ENCODE data around the gene ANTXR1. TPM values are rescaled to one million over a fixed set of nuclear protein-coding genes. Genes with fewer than 3 reads are reported as not detected.

Gene ANTXR1
- total and polyA plus RNA-seq, 9 of the 15 experiments (the other 6 are each of a cell fraction or from before 2014, with no cell fraction given): 0.07 to 1.00 (median 0.54) TPM

DNA sequence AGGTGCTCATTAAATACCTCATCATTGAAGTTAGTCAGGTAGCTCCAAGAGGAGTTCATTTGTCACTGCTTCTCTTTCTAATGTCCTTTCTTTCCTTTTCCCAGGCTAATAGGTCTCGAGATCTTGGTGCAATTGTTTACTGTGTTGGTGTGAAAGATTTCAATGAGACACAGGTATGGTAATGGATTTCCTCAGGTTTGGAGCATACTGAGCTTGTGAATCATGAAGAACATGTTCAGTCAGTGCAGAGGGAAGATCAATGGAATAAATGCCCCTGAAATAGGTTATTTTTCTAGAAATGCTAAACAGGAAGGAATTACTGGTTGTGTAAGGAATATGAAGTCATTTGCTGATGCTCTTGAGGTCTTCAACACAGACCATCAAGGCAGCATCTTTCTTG lies 62.5 kb downstream of the ANTXR1 start:
- no peak for ATAC-seq
- Histone ChIP-seq H3K79me2 (ENCODE audit: control insufficient read depth, insufficient read depth, low read length) (no peaks in the 10 kb centered on the region), H3K9me1 (ENCODE audit: control insufficient read depth, insufficient read depth, low read length) (no peaks in the 10 kb centered on the region), H4K20me1 (replicated peaks; ENCODE audit: control insufficient read depth, insufficient read depth, low read length) (0 out of 2 replicates have a peak, but pooled peaks cover 3% of the 10 kb centered on the region), H3K27me3 (ENCODE audit: control insufficient read depth in 2 of 2, insufficient read depth in 2 of 2, low read length in 2 of 2) (peaks cover 5 to 13% of the 10 kb centered on the region in 2 experiments; a peak in 3 of 5 replicates), H3K4me3 (no peak overlapping the region), H2AFZ (ENCODE audit: low read depth, low read length) (no peak overlapping the region), H3K4me2 (ENCODE audit: insufficient read depth, low read length) (no peak overlapping the region), H3K4me1 (replicated peaks in 1 of 2; ENCODE audit: control insufficient read depth in 2 of 2, insufficient read depth in 2 of 2, low read length in 2 of 2) (no peaks in the 10 kb centered on the region), H3K9me3 (replicated peaks; ENCODE audit: control insufficient read depth, insufficient read depth, low read depth, low read length) (no peaks in the 10 kb centered on the region), H3K27ac (ENCODE audit: extremely low read depth, low read depth, low read length) (no peak overlapping the region), H3K36me3 (ENCODE audit: control insufficient read depth, insufficient read depth, low read length) (no peaks in the 10 kb centered on the region), H3K9ac (ENCODE audit: insufficient read depth in 1 of 2, low read depth in 2 of 2, low read length in 2 of 2) (no peak overlapping the region)
- TF ChIP-seq, protein P1, sequence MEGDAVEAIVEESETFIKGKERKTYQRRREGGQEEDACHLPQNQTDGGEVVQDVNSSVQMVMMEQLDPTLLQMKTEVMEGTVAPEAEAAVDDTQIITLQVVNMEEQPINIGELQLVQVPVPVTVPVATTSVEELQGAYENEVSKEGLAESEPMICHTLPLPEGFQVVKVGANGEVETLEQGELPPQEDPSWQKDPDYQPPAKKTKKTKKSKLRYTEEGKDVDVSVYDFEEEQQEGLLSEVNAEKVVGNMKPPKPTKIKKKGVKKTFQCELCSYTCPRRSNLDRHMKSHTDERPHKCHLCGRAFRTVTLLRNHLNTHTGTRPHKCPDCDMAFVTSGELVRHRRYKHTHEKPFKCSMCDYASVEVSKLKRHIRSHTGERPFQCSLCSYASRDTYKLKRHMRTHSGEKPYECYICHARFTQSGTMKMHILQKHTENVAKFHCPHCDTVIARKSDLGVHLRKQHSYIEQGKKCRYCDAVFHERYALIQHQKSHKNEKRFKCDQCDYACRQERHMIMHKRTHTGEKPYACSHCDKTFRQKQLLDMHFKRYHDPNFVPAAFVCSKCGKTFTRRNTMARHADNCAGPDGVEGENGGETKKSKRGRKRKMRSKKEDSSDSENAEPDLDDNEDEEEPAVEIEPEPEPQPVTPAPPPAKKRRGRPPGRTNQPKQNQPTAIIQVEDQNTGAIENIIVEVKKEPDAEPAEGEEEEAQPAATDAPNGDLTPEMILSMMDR (IDR thresholded peaks at IDR 0.05 in 2 of 3, conservative IDR thresholded peaks at IDR 0.05 in 1 of 3; ENCODE audit: insufficient read depth in 2 of 3, low read depth in 1 of 3, low read length in 3 of 3): no peak
- TF ChIP-seq POLR2G (IDR thresholded peaks at IDR 0.05; ENCODE audit: low read depth, low read length) (no peak), PPARD (CRISPR knock-in tag; IDR thresholded peaks at IDR 0.05) (no peak), C11orf30 (IDR thresholded peaks at IDR 0.05; ENCODE audit: low read depth) (no peak), ELF2 (CRISPR knock-in tag; IDR thresholded peaks at IDR 0.05) (no peak), RBM22 (IDR thresholded peaks at IDR 0.05; ENCODE audit: low read depth, low read length, poor library complexity, severe bottlenecking) (no peak), ASH1L (IDR thresholded peaks at IDR 0.05; ENCODE audit: borderline replicate concordance, low read depth, partially characterized antibody) (no peak), GTF2E2 (tag; IDR thresholded peaks at IDR 0.05) (no peak), ZSCAN32 (CRISPR knock-in tag; IDR thresholded peaks at IDR 0.05) (no peak)
- TF ChIP-seq, protein P2, sequence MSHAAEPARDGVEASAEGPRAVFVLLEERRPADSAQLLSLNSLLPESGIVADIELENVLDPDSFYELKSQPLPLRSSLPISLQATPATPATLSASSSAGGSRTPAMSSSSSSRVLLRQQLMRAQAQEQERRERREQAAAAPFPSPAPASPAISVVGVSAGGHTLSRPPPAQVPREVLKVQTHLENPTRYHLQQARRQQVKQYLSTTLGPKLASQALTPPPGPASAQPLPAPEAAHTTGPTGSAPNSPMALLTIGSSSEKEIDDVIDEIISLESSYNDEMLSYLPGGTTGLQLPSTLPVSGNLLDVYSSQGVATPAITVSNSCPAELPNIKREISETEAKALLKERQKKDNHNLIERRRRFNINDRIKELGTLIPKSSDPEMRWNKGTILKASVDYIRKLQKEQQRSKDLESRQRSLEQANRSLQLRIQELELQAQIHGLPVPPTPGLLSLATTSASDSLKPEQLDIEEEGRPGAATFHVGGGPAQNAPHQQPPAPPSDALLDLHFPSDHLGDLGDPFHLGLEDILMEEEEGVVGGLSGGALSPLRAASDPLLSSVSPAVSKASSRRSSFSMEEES (CRISPR knock-in tag; IDR thresholded peaks at IDR 0.05): no peak
- TF ChIP-seq, protein P3, sequence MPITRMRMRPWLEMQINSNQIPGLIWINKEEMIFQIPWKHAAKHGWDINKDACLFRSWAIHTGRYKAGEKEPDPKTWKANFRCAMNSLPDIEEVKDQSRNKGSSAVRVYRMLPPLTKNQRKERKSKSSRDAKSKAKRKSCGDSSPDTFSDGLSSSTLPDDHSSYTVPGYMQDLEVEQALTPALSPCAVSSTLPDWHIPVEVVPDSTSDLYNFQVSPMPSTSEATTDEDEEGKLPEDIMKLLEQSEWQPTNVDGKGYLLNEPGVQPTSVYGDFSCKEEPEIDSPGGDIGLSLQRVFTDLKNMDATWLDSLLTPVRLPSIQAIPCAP (CRISPR knock-in tag; IDR thresholded peaks at IDR 0.05; ENCODE audit: borderline replicate concordance): no peak
- 0% methylated on average over 1 of the region's 1 CpG for WGBS (ENCODE audit: insufficient coverage, low coverage, missing lambda C conversion rate)
- in situ Hi-C loops (cut with MboI) (no loop called here), intact Hi-C loops (cut with micrococcal nuclease) (no loop called here)
- no peak for FAIRE-seq
- DNase-seq (ENCODE audit: extremely low read depth in 1 of 4, low spot score in 3 of 4): no peak
- POLR2A ChIA-PET: no interaction called here
- BruUV-seq (replicated peaks): no TSS peak
- CTCF ChIA-PET (ENCODE audit: low intra/inter-chr PET ratio): no interaction called here
